ENCODE measurements around the gene ADAMTS14.

The ADAMTS14 gene

DNA sequence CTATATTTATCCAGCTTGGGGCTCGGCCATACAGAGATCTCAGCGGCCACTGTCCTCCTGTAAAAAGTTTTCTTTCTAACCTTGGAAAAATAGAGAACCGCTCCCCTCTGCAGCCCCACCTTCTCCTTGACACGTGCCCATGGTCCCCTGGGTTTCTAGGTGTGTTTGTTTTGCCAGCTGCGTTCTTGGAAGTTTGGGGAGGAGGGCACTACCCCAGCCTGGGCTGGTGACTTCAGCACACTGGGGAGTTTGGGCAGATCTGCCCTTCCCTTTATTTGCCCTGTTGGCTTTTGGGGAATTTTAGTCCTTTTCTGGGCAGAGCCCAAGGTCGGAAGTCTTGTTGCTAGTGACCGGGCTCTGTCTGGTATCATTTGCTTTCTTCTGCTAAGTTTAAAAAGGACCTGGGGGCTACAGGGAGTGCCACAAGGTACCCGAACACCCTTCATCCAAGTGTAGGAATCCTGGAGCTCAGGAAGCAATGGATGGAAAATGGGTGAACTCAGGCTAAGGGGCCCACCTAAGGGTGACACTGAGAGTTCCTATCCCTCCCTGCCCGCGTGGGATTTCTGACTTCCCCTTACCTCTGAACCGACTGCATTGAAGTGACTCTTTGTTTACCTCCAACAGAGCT, 1.7 kb downstream of the ADAMTS14 start:
- H3K4me3 ChIP-seq (ENCODE audit: low read depth, low read length), result no peak overlapping the region
- no peak for DNase-seq (ENCODE audit: low read depth)
- TF ChIP-seq, protein P1, sequence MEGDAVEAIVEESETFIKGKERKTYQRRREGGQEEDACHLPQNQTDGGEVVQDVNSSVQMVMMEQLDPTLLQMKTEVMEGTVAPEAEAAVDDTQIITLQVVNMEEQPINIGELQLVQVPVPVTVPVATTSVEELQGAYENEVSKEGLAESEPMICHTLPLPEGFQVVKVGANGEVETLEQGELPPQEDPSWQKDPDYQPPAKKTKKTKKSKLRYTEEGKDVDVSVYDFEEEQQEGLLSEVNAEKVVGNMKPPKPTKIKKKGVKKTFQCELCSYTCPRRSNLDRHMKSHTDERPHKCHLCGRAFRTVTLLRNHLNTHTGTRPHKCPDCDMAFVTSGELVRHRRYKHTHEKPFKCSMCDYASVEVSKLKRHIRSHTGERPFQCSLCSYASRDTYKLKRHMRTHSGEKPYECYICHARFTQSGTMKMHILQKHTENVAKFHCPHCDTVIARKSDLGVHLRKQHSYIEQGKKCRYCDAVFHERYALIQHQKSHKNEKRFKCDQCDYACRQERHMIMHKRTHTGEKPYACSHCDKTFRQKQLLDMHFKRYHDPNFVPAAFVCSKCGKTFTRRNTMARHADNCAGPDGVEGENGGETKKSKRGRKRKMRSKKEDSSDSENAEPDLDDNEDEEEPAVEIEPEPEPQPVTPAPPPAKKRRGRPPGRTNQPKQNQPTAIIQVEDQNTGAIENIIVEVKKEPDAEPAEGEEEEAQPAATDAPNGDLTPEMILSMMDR (IDR thresholded peaks at IDR 0.05; ENCODE audit: low read depth, low read length), result no peak
- TF ChIP-seq, protein P2, sequence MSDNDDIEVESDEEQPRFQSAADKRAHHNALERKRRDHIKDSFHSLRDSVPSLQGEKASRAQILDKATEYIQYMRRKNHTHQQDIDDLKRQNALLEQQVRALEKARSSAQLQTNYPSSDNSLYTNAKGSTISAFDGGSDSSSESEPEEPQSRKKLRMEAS (IDR thresholded peaks at IDR 0.05; ENCODE audit: low read depth, low read length), result no peak
- TF ChIP-seq MYC (IDR thresholded peaks at IDR 0.05; ENCODE audit: low read depth, low read length), result no peak
- no peak for TF ChIP-seq POLR2A (IDR thresholded peaks at IDR 0.05; ENCODE audit: extremely low read depth, insufficient read length)

DNA sequence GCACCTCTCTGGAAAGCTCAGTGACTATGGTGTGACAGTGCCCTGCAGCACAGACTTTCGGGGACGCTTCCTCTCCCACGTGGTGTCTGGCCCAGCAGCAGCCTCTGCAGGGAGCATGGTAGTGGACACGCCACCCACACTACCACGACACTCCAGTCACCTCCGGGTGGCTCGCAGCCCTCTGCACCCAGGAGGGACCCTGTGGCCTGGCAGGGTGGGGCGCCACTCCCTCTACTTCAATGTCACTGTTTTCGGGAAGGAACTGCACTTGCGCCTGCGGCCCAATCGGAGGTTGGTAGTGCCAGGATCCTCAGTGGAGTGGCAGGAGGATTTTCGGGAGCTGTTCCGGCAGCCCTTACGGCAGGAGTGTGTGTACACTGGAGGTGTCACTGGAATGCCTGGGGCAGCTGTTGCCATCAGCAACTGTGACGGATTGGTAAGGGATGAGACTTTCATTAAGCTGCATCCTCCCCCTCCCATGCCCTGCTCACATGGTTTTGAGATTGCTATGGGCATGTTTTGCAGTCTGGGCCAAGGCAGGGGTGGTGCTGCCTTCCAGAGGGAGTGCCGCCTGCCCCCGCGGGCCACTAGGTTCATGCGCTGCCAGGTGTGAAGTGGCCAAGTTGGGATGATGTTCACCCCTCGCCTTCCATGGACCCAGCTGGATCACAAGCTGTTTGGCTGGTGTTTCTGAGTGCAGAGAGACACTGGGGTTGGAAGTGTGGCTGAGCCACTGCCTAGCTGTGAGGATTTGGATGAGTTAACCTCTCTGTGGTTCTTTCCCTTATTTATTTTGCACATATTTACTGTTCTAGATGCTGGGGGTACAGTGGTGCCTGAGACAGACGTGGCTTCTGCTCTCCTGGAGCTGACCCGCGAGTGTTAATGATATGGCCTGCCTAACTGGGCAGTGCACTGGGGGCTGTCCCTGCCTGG, 2.5 kb downstream of the ADAMTS14 start:
- no peak for DNase-seq (ENCODE audit: low read depth)
- no peak overlapping the region for H3K4me3 ChIP-seq (ENCODE audit: low read depth, low read length)
- TF ChIP-seq, protein P2 (IDR thresholded peaks at IDR 0.05; ENCODE audit: low read depth, low read length), result peak; percentile 49; the same call in 1 of the 2 replicates
- TF ChIP-seq, protein P1 (IDR thresholded peaks at IDR 0.05; ENCODE audit: low read depth, low read length), result no peak

DNA sequence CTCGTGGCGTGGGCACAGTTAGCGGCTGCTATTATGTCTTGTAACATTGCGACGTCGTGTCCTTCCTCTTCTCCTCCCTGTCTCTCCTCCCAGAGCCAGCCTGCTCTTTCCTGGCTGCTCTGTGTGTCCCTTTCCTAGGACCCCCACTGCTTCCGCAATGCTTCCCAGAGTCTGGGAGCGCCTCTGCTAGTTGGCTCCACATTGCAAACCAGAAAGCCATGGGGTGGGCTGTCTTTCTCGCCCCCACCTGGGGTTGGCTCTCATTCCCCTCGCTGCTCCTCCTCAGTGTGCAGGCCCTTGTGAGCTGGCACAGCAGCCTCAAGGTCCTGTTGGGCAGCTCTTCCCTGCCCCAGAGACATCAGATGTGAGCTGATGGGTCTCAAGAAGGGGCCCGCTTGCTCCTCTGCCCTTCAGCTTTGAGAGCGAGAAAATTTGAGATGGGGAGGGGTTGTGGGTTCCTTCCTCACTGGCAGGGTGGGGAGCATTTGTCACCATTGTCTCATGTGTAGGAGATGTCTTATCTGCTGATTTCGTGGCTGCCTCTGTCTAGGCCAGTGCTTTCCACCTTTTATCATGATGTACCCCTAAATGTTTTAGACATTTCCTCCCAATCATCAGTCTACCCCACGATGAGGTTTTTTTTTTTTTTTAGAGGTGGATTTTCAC, 3.3 kb downstream of the ADAMTS14 start:
- H3K4me3 ChIP-seq (ENCODE audit: low read depth, low read length), result no peak overlapping the region
- TF ChIP-seq POLR2A (IDR thresholded peaks at IDR 0.05; ENCODE audit: extremely low read depth, insufficient read length) (no peak), MYC (IDR thresholded peaks at IDR 0.05; ENCODE audit: low read depth, low read length) (no peak)
- TF ChIP-seq, protein P1 (IDR thresholded peaks at IDR 0.05; ENCODE audit: low read depth, low read length), result no peak
- TF ChIP-seq, protein P2 (IDR thresholded peaks at IDR 0.05; ENCODE audit: low read depth, low read length), result no peak
- DNase-seq (ENCODE audit: low read depth), result peak; percentile 41

DNA sequence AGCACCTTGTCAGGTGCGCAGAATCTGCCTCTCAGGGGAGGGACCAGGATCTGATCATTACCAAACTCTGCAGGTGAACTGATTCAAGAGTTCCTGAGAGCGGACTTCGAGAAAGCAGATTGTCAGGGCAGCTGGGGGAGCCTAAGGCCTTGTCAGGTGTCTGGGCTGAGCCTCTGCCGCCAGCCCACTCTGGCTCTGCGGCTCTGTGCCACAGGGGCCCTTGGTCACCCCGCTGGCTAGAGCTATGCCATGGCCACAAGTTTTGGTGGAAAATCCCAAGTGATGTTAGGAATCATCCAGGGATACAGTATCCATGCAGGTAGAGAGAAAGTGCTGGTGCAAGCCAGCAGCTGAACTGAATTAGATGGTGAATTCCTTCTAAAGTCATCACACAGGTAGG, 4.2 kb downstream of the ADAMTS14 start:
- no peak for TF ChIP-seq POLR2A (IDR thresholded peaks at IDR 0.05; ENCODE audit: extremely low read depth, insufficient read length)
- TF ChIP-seq, protein P1 (IDR thresholded peaks at IDR 0.05; ENCODE audit: low read depth, low read length), result no peak
- TF ChIP-seq, protein P2 (IDR thresholded peaks at IDR 0.05; ENCODE audit: low read depth, low read length), result no peak
- no peak for TF ChIP-seq MYC (IDR thresholded peaks at IDR 0.05; ENCODE audit: low read depth, low read length)

DNA sequence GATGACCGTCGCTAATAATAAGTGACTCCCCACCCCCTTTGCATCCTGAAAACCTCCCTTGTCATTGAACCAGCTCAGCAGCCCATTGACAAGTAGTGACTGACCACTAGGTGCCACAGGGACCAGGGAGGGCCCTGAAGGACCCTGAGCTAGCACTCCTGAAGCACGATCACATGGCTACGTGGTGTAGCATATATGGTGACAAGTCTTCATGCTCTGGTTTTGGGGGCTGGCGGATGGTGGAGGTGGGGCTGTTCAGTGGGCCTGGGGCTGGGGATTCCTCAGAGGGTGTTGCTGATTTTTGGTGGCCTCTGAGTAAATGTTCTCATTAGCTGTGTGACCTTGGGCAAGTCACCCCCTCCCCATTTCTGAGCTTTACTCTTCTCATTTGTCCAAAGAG, 4.7 kb downstream of the ADAMTS14 start:
- no peak overlapping the region for H3K4me3 ChIP-seq (ENCODE audit: low read depth, low read length)
- TF ChIP-seq, protein P1 (IDR thresholded peaks at IDR 0.05; ENCODE audit: low read depth, low read length), result no peak
- TF ChIP-seq POLR2A (IDR thresholded peaks at IDR 0.05; ENCODE audit: extremely low read depth, insufficient read length) (no peak), MYC (IDR thresholded peaks at IDR 0.05; ENCODE audit: low read depth, low read length) (no peak)
- TF ChIP-seq, protein P2 (IDR thresholded peaks at IDR 0.05; ENCODE audit: low read depth, low read length), result no peak
- no peak for DNase-seq (ENCODE audit: low read depth)

More for the DNA sequence above, 4.2 kb downstream of the ADAMTS14 start:
- DNase-seq (ENCODE audit: low read depth), result no peak
- H3K4me3 ChIP-seq (ENCODE audit: low read depth, low read length), result no peak overlapping the region

Measured in NB4 (cell line).